Measurements from ENCODE around the gene GIT1.
A peak's percentile ranks its signal among the peaks of the same experiment; 100 is the strongest.
"Not testable (repeated sequence)": the region's sequence is repeated elsewhere in the genome, so short reads cannot be mapped to it uniquely, and the experiment has no call there.

GIT1 gene

DNA sequence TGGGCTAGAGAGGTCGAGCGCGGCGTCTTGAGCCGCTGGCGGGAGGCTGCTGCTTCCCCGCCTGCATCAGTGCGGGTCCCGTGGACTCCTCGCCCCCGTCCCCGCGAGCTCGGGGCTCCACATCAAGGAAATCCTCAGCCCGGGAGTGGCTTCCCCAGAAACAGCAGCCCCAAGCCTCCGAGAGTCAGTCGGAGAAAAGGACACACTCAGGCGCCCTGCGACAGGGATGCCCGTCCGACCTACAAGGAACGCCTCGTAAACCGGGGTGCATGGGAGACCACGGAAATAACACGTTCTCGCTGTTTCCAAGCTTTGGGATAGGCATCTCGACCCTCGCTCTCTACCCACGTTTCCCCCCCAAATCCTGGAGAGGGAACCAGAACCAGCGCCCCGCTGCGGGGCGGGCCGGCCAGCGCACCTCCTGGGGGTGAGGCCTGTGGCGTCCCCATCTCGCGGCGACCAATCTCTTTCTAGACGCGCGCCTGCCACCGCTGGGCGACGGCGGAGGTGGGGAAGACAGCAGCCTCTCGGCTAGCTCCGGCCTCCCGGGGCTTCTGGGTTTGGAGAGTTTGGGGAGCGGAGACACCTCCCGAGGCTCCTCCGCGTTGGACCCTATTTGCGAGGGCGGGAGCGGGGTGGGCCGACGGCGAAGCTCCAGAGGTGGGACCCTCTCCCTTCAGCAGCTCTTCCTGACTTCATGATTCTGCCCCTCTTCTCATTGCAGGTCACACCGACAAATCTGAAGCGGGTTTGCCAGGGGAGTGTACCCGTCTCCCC lies 21.7 kb downstream of the GIT1 start:
- DNase-seq (ENCODE audit: low read depth in 2 of 2, low spot score in 1 of 2) = peak; percentile 40 to 55

GRCh38 chr17:29567304-29567553 lies 22.2 kb downstream of the GIT1 start:
- DNase-seq (ENCODE audit: low read depth in 2 of 2, low spot score in 1 of 2) = no peak

DNA sequence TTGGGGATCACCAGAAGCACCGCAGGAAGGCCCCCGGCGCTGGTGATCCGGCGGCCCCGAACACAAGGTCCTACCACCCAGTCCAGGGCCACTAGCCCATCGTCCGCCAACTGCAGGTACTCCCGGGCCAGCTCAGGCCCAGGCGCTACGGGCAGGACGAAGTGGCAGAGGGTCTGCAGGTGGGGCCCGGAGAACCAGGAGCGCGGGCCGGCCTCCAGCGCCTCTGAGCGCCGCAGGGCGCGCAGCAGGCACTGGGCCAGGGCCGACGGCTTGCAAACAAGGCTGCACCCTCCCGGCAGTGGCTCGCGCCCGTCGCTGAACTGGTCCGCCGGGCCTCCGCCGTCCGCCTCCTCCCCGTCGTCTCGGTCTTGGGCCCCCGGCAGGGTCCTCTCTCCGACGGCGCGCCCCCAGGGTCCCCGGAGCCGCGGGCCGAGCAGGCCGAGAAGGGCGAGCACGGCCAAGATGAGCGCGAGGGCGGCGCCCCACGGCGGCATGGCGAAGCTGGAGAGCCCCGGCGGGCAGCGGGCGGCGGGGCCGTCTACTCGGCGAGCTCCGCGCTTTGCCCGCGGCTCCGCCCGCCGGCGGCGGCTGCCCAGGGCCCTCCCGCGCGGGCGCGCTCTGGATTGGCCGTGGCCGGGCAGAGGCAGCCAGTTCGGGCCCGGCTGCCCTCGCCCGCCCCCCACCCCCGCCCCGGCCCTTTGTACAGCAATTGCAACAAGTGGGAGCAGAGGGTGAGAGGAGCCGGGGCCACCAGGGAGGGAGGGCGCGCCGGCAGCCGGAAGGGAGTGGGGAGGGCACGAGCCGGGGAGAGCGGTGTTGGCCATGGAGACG lies 22.8 kb downstream of the GIT1 start, which contains the start of gene ABHD15:
TSS of gene ABHD15 (minus strand) at position 565 of the 831 bp plus-strand sequence. CDS start at position 494, 71 bp downstream.
- DNase-seq (ENCODE audit: low read depth in 2 of 2, low spot score in 1 of 2) = no peak

- peak in 1 of 2 donors; percentile 24 for DNase-seq (ENCODE audit: low read depth in 2 of 2, low spot score in 1 of 2)
Observed at GRCh38 chr17:29565643-29566472, 23.6 kb downstream of the GIT1 start.

GRCh38 chr17:29563816-29564215 lies 25.6 kb downstream of the GIT1 start:
- DNase-seq (ENCODE audit: low read depth in 2 of 2, low spot score in 1 of 2) = no peak

DNA sequence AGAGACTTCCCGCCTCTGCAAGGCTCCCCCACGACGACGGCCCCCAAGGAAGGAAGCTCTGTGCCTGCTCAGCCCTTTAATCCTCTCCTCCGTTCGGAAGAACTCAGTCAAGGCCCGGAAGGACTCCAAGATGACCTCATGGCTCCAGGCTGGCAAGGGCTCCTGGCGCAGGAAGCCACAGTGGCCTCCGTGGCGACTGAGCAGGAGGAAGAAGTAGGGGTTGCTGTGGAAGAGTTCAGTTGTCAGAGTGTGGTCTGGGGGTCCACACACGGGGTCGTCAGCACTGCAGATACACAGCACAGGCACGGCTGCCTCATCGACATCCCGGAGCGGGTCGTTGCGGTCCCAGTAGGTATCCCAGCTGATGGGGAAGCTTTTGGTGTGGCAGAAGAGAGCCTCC lies 26.8 kb downstream of the GIT1 start:
- DNase-seq (ENCODE audit: low read depth in 2 of 2, low spot score in 1 of 2) = no peak

DNA sequence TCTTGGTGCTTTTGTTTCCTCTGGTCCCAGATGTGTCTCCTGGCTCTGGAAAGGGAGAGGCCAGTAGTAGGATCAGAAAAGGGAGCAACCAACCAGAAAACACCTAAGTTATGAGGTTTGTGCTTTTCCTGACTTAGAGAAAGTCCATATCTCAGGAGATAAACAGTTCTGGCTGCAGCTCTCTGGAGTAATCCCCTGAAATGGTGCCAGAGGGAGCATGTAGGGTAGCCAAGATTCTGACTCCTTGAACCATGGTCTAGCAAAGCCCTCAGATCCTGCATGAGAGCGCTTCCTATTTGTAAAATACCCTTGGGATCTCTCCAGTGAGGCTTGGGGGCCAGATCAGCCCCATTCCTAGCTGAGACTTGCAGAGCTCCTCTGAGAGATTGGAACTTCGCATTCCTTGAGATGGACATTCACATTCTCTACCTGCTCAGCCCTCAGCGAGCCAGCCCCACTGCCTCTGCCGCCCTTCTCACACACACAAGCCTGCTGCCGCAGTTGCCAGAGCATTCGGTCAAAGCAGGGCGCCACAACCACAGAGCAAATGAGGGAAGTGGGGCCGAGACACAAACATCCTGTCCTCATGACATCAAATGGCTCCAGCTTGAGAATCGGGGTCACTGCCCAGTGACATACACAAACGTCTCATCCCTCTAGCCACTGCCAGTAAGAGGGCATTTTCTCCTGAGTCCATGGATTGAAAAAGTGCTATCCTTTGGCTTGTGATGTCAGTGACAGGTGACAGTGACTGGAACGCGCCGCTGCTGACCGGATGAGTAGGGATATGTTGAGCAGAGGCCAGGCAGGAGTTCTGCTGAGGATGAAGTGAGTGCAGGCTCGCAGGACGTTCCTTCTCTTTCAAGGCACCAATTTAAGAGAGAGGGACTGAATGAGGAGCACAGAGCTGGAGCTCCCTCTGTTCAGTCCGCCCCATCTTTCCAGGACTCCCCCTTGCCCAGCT lies 27.6 kb downstream of the GIT1 start:
- no peak for DNase-seq (ENCODE audit: low read depth in 2 of 2, low spot score in 1 of 2)

GRCh38 chr17:29560316-29560715 lies 29.1 kb downstream of the GIT1 start:
- no peak for DNase-seq (ENCODE audit: low read depth in 2 of 2, low spot score in 1 of 2)

GRCh38 chr17:29559640-29560039 lies 29.8 kb downstream of the GIT1 start:
- no peak for DNase-seq (ENCODE audit: low read depth in 2 of 2, low spot score in 1 of 2)

- DNase-seq (ENCODE audit: low read depth in 2 of 2, low spot score in 1 of 2) = not testable (repeated sequence)
Observed at GRCh38 chr17:29558139-29558538, 31.3 kb downstream of the GIT1 start.

DNA sequence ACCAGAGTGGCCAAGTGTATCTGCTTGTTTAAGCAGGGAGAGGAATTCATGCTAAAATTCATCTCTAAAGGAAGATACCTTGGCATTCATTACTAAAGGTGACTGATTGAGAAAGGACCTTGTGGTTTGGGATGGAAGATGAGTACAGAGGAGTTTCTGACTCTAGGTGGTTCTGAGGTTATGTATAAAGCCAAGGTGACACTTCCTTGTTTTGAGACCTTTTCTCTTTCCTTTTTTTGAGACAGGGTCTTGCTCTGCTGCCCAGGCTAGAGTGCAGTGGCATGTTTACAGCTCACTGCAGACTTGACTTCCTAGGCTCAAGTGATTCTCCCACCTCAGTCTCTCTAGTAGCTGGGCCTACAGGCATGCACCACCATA lies 31.7 kb downstream of the GIT1 start:
- no peak for DNase-seq (ENCODE audit: low read depth in 2 of 2, low spot score in 1 of 2)

DNA sequence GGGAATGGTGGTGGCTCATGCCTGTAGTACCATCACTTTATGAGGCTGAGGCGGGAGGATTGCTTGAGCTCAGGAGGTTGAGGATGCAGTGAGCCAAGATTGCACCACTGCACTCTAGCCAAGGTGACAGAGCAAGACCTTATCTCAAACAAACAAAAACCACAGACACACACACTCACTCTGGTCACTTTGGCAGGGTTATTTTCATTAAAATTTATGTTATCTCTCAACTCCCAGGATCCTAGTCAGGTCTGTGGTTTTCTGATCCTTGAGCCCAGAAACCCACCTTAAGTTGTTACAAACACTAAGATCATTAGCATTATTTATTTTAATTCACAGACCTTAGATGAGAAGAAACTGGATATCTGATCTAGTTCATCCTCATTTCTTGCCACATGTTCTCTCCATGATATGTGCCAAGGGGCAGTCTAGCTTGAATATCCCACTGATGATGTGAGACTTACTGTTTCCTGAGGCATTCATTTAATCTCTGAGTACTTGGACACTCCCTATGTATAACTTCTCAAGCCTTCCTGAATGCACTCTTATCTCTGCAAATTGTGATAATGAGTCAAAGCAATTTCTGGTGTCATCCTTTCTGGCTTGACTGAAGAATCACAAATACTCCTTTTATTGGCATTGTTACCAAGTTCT lies 32.2 kb downstream of the GIT1 start:
- no peak for DNase-seq (ENCODE audit: low read depth in 2 of 2, low spot score in 1 of 2)

- DNase-seq (ENCODE audit: low read depth in 2 of 2, low spot score in 1 of 2) = no peak
Observed at GRCh38 chr17:29555840-29556239, 33.6 kb downstream of the GIT1 start.

DNA sequence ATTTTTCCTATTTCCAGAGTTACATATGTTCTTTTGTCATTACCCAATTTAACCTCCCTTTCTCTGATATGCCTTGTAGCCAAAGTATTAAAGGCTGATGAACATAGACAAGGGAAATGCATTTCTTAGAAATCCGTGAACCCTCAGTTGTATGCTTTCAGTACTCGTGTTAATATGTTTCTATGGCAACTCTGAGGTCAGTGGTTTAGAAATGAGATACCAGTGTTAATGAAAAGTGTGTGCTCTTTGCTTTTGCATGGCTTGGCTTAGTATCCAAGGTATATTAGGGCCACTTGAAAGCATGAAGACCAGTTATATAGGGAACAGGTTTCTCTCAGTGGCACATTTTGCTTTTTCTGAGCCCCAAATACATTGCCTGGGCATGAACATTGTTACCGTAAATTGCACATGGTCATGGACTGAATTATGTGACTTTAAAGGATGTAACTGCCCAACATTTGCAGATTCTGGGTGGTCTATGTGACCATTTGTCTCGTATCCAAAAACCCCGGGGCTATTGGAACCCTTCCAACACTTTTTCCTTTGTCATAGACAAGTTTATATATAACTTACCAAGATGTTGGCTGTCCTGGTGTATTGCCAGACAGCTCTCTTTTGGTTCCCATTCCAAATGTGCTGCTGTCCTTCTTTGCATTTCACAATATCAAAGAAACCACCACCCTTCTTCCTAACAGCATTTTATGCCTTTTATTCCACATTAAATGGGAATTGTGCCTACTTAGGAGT lies 40.1 kb downstream of the GIT1 start:
- no peak for DNase-seq (ENCODE audit: low read depth in 2 of 2, low spot score in 1 of 2)

DNA sequence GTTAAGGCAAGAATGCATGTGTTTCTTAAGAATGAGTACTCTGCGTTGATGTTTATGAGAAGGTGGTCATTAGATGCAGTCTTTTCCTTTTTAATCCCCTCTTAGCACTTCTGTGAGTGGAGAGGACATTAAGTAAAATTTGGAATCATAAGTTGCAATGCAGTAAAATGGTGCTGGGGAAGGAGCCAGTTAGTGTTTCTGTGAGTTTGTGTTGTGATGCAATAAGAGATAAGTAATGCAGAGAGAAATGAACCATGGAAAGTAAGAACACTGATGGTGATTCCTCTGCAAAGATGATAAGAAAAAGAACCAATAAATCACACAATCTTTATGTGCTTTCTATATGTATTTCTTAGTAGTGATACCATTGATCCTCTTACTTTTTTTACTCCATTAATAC lies 42.6 kb downstream of the GIT1 start:
- no peak for DNase-seq (ENCODE audit: low read depth in 2 of 2, low spot score in 1 of 2)

DNA sequence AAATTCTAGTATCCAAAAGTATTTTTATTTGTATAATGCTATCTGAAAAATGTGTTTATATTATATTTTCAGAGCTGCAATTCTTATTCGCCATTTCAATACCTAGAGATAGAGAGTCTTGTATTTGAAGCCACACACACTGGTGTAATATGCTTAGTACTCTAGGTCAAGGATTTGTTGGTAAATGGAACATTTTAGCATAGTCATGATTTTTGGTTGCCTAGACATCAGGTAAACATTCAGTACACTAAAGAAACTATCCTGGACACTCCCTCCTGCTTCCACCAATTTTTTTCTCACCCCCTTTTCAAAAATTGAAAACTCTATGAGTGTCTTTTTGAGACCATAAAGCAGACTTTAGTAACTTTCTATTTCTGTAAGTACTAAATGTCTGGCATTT lies 43.4 kb downstream of the GIT1 start:
- DNase-seq (ENCODE audit: low read depth in 2 of 2, low spot score in 1 of 2) = no peak

GRCh38 chr17:29544066-29544465 lies 45.4 kb downstream of the GIT1 start:
- no peak for DNase-seq (ENCODE audit: low read depth in 2 of 2, low spot score in 1 of 2)

- no peak for DNase-seq (ENCODE audit: low read depth in 2 of 2, low spot score in 1 of 2)
Observed at GRCh38 chr17:29533976-29534375, 55.5 kb downstream of the GIT1 start.

- no peak for DNase-seq (ENCODE audit: low read depth in 2 of 2, low spot score in 1 of 2)
Observed at GRCh38 chr17:29526322-29526721, 63.1 kb downstream of the GIT1 start.
